GM08714 (cell line): ENCODE results near the gene MLXIP.
"Not testable (repeated sequence)": the region's sequence is repeated elsewhere in the genome, so short reads cannot be mapped to it uniquely, and the experiment has no call there.

Experiments used
- H3K4me3 ChIP-seq: fragments of 200-500 bp; sonication (Bioruptor generic); 2 replicates; pipeline ENCODE4 v1.5.1; 2014; ENCODE audit warnings: mild to moderate bottlenecking, low read length, inconsistent platforms
- ZNF274 ChIP-seq: IDR thresholded peaks from 2 replicates; pipeline ENCODE4 v1.6.1; 2012; ENCODE audit warnings: mild to moderate bottlenecking, low read depth, low read length

The MLXIP gene

DNA sequence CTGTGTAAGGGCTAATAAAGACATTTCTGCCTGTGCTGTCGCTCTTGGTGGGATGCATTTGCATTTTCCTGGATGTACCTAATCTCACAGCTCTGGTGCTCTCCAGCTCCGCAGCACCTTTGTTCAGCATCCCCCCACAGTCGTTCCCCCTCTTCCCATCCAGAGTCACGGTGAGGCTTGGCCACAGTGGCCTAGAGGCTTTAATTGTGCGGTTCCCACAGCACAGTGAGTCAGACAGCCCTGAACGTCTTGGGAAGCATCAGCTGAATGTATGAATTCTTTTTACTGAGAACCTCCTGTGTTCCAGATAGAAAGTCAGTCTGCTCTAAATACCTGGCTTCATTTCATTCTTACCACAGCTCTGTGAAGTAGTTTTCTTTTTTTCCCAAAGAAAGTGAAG lies 28.7 kb downstream of the MLXIP start:
- TF ChIP-seq ZNF274 = no peak
- H3K4me3 ChIP-seq = no peak overlapping the region

- TF ChIP-seq ZNF274 = no peak
- no peak overlapping the region for H3K4me3 ChIP-seq
These were observed 32.6 kb downstream of the MLXIP start for GRCh38 chr12:122111089-122111641.

DNA sequence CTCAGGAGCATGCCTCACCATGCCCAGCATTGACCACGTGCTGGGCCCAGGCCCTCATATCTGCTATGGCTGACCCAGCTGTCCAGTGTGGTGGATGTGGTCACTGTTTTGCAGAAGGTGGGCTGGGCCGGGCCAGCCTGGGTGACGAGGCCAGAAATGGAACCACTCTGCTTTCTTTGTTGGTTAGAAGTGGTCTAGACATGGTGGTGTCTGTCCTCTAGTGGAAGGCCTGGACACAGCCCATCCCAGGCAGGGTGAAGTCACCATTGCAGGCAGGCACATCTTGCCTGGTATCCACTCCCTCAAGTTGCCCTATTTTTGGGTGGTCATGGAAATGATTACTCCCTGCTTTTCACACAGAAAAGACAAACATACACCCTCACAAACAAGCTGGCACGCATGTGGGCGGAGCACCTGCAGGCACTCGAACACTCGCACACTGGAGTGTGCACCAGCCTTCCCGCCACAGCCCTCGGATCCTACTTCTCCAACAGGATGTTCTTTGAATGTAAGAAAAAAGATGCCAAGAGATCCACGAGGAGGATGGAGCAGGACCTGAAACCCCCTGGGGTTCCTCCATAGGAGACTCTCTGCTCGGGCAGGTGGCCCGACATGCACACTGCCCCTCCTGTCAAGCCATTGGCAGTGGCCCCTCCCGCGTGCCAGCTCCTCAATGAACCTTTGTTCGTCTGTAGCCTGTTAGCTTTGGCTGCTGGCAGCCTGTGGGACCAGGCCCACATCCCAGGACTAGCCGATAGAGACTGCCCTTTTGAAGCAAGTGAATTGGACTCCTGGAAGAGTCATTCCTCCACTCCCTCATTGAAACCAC lies 38.4 kb downstream of the MLXIP start:
- no peak overlapping the region for H3K4me3 ChIP-seq
- no peak for TF ChIP-seq ZNF274

DNA sequence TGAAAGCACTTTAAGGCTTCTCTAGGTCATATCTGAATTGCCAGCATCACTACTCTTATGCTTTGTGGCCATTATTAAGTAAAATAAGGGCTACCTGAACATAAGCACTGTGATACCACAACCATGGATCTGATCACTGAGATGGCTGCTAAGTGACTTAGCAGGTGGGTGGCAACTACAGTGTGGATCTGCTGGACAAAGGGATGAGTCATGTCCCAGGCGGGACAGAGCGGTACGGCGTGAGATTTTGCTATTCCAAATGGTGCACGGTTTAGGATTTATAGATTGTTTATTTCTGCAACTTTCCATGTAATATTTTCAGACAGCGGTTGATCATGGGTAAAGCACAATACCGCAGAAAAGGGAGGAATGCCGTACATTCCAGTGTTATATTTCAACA lies 39.4 kb downstream of the MLXIP start:
- H3K4me3 ChIP-seq = no peak overlapping the region
- TF ChIP-seq ZNF274 = no peak

DNA sequence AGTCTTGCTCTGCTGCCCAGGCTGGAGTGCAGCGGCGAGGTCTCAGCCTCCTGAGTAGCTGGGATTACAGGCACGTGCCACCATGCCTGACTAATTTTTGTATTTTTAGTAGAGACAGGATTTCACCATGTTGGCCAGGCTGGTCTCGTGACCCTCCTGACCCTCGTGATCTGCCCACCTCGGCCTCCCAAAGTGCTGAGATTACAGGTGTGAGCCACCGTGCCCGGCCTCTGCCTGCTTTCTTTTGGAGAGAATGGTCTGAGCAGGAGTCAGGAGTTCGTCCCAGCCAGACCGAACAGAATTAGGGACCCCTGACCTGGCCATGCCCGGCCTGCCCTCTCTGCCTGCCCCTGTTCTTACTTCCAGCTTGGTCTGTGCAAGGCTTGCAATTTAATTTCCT lies 42.8 kb downstream of the MLXIP start:
- not testable (repeated sequence) for H3K4me3 ChIP-seq

- no peak overlapping the region for H3K4me3 ChIP-seq
- no peak for TF ChIP-seq ZNF274
These were observed 43.2 kb downstream of the MLXIP start for GRCh38 chr12:122121745-122122144.

DNA sequence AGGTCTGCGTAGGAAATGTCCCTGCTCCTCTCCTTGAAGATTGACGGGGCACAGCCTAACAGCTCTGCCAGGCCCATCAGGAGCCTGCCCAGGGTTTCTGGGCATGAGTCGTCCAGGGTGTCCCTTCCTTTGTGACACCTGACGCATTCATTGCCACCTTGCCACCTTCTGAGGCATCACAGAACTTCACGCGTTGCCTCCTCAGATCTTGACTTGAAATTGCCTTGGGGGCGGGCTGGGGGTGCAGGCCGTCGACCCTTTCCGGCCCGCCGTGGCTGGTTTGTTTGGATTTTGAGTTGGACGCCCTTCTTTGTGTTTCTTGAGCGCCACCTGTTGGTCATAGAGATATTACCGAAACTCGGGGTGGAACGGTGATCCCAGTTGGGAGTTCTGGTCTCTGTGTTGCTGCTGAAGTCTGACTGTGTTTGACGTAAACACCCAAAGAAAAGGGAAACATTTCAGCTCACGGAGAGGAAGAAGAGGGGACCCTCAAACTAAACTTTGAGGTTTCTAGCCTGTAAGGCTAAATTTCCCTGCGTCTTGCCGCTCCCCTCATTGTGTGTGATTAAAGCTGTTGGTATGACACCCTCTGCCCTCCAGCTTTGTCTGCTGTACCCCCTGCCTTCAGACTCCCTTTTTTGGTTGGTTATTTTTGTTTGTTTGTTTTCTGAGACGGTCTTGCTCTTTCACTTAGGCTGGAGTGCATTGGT lies 44.6 kb downstream of the MLXIP start:
- no peak overlapping the region for H3K4me3 ChIP-seq

DNA sequence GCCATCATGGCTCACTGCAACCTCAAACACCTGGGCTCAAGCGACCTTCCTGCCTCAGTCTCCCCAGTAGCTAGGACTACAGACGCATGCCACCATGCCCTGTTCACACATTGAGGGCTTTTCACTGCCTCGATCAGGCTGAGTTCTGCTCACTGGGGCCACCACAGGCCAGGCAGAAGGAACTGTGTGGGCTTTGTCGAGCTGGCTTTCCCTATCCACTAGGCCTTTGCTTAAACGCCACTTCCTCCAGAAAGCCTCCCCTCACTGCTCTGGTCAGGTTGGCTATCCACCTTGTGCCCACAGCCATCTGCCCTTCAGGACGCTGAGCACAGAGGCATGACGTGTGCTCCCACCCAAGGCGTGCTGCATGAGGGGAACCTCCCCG lies 45.2 kb downstream of the MLXIP start:
- TF ChIP-seq ZNF274 = no peak
- no peak overlapping the region for H3K4me3 ChIP-seq

More for the DNA sequence above, 44.6 kb downstream of the MLXIP start:
- TF ChIP-seq ZNF274 = no peak

GRCh38 chr12:122124370-122124769 lies 45.8 kb downstream of the MLXIP start:
- H3K4me3 ChIP-seq = no peak overlapping the region
- no peak for TF ChIP-seq ZNF274

GRCh38 chr12:122125452-122126341 lies 47.1 kb downstream of the MLXIP start:
- TF ChIP-seq ZNF274 = no peak
- no peak overlapping the region for H3K4me3 ChIP-seq

DNA sequence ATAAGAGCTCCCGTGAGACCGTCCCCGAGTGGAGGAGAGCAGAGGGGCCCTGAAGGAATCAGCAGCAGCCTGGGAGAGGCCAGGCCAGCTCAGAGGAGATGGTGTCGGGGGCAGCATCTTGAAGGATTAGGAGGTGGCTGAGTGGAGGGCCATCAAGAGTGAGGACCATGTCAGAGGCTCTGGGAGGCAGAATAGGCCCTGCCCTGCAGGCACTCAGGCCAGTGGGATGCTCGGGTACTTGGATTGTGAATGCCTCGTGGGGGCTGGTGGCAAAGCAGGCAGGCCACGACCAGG lies 47.7 kb downstream of the MLXIP start:
- no peak for TF ChIP-seq ZNF274
- H3K4me3 ChIP-seq = no peak overlapping the region

GRCh38 chr12:122126713-122127597 lies 48.4 kb downstream of the MLXIP start:
- H3K4me3 ChIP-seq = no peak overlapping the region
- TF ChIP-seq ZNF274 = no peak

DNA sequence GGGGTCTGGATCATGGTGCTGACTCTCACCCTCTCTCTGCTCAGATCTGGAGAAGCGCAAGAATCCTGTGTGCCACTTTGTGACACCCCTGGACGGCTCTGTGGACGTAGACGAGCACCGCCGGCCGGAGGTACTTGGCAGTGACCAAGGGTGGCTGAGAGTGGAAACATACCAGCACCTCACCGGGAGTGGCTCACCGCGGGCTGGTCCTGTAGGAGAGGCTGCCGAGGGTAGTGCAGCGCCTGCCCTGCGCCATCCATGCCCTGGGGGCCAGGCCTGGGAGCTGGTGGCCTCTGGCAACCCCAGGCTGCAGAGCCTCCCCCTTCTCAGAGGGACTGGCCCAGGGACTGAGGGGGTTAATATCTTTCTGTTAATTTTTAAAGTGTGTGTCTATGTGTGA lies 49.3 kb downstream of the MLXIP start:
- TF ChIP-seq ZNF274 = no peak
- no peak overlapping the region for H3K4me3 ChIP-seq
